Ovary (tissue), 9 donors: ENCODE results near the gene NXF1. TPM values are rescaled to one million over a fixed set of nuclear protein-coding genes. Genes with fewer than 3 reads are reported as not detected.
"Not testable (repeated sequence)": the region's sequence is repeated elsewhere in the genome, so short reads cannot be mapped to it uniquely, and the experiment has no call there.

Experiments
- DNase-seq, 5 donors: peaks; one replicate each; pipeline ENCODE4 v3.0.0-alpha.2; 2019 to 2020
- H3K27ac ChIP-seq, 2 donors: fragments of 200-600 bp; one replicate each; pipeline versions ENCODE4 v1.5.1 to v1.8.0; 2019 to 2022
- H3K27me3 ChIP-seq: fragments of 200-600 bp; one replicate; pipeline ENCODE4 v1.8.0; 2022
- H3K36me3 ChIP-seq: fragments of 200-600 bp; sonication (generic); one replicate; pipeline ENCODE4 v1.5.1; 2019
- H3K4me1 ChIP-seq: one replicate; pipeline ENCODE4 v1.8.1; 2013; ENCODE audit warnings: mild to moderate bottlenecking, moderate library complexity; ENCODE audit not compliant: insufficient read depth
- H3K4me3 ChIP-seq: fragments of 200-600 bp; sonication (generic); one replicate; pipeline ENCODE4 v1.5.1; 2017
- H3K9me3 ChIP-seq, 2 donors: fragments of 200-600 bp in 1 of 2; sonication (generic) in 1 of 2; one replicate each; pipeline versions ENCODE4 v1.5.1 to v1.8.1; 2013 to 2019; ENCODE audit warnings: mild to moderate bottlenecking in 1 of 2, moderate library complexity in 1 of 2
- EP300 ChIP-seq: sonication (generic); formaldehyde crosslinking; IDR thresholded peaks from one replicate; pipeline ENCODE4 v1.6.1; 2017; ENCODE audit warnings: antibody characterized with exemption
- POLR2A ChIP-seq: fragments of 450-650 bp; IDR thresholded peaks from one replicate; pipeline ENCODE4 v1.6.1; 2017; ENCODE audit warnings: antibody characterized with exemption, mild to moderate bottlenecking, moderate library complexity
- WGBS, 3 donors: extraction: QIAGEN DNeasy Blood & Tissue Kit in 1 of 3; methylation state at CpG; one replicate each; pipeline versions ENCODE4 v1.1.5 to v1.1.7; 2013 to 2017; 5-methylcytosine and 5-hydroxymethylcytosine counted together
- intact Hi-C, 4 donors: fragments of 100-400 bp; cut with DNase I; formaldehyde crosslinking; loops; one replicate each; pipeline versions ENCODE4 v1.11.0 to v1.15.1; 2022 to 2023
- microRNA-seq, 3 donors: library from miRNA; unstranded; fragments of <30 nt; microRNA quantifications; one replicate each; pipeline versions ENCODE4 to v1.2.0, GENCODE V29; 2019 to 2020
- polyA plus RNA-seq, 2 donors: library from polyadenylated mRNA; stranded (reverse); fragments of 200-250 nt in 1 of 2; fragments of 350-450 nt in 1 of 2; fragmentation: Illumina TruSeq in 1 of 2; extraction: RNeasy Lipid Tissue Mini Kit (QIAGEN cat#74804) in 1 of 2; gene quantifications; one replicate each; pipeline ENCODE4 v1.2.3, GENCODE V29; 2013 to 2014
- small RNA-seq: library from RNA; depleted of rRNA; stranded (forward); fragments of <200 nt; gene quantifications from one replicate; pipeline ENCODE3, GENCODE V24; 2016
- total RNA-seq, 7 donors: library from RNA; depleted of rRNA in 2 of 7; stranded (reverse); fragments of >200 nt in 2 of 7; fragmentation: NEBNext Ultra II Directional in 3 of 7; extraction: Animal tissue kit (Norgen Biotek cat#: 25700) in 3 of 7; gene quantifications; one replicate each; pipeline versions ENCODE4 v1.1.0 to v1.2.4, GENCODE V29; 2016 to 2023
- TF ChIP-seq, protein P1 (sequence below), 3 donors: fragments of 450-650 bp in 2 of 3; fragments of 200-600 bp in 1 of 3; IDR thresholded peaks; one replicate each; pipeline versions ENCODE4 v1.5.1 to v1.8.0; 2016 to 2022; ENCODE audit warnings: antibody characterized with exemption in 3 of 3, mild to moderate bottlenecking in 1 of 3
- donor health status: DM: no; HTN: no; CAD: no; lungs with moderate emphysema.
- donor health status: DM: no; HTN: no; CAD: no.
- donor health status: Bipolar disorder and iron deficiency.
- donor health status: DM: yes; HTN: yes; CAD: no.
- donor health status: DM: no; HTN: no; CAD: no.
- donor health status: DM: yes; HTN: yes; CAD: no.

Gene NXF1
- total and polyA plus RNA-seq, 9 donors, result 48.8 to 125 (median 80.1) TPM

DNA sequence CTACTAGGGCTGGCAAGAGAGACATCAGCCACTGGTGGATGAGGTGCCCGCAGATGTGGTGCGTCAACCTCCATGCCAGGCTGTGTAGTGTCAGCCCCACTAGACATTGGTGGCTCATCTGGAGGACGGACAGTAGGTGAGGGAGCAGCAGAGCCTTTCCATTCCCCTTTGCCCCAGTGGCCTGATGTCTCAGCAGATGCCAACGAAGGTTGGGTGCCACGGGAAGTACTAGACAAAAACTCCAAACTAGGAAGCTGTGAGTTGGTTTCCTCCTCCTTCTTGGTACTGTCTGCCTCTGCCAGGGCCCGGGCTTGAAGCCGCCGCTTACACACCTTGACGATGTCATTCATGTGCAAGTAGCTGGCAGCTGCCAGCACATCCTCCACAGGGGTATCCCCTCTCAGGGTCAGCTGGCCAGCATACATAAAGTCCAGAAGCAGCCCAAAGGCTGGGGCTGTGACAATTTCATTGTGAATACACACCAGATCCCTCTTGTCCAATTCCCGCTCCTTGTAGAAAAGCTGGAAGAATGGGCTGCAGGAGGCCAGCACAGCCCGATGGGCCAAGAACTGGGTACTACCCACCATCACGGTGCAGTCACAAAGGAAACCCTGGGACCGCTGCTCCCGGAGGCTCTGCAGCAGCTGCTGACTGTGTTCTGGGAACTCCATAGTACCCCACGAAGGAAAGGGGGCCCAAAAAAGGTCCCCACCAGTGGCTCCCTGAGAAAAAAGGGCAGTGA is 52.1 kb downstream of the NXF1 start:
- intact Hi-C loops, result no loop called here
- H3K4me1 ChIP-seq, result peaks cover 7% of the 10 kb centered on the region
- 78 to 85% (median 79%) methylated on average over 15 of the region's 15 CpGs for WGBS, 3 donors
- H3K4me3 ChIP-seq, result peak overlapping the region; percentile 87
- H3K9me3 ChIP-seq, result no peaks in the 10 kb centered on the region
- no peaks in the 10 kb centered on the region for H3K27me3 ChIP-seq
- H3K36me3 ChIP-seq, result no peaks in the 10 kb centered on the region
- H3K27ac ChIP-seq, result peak overlapping the region in 1 of 2 donors; percentile 84
- DNase-seq, result peak in 1 of 5 donors; percentile 40
- TF ChIP-seq EP300 (no peak), POLR2A (no peak)
- TF ChIP-seq, protein P1, sequence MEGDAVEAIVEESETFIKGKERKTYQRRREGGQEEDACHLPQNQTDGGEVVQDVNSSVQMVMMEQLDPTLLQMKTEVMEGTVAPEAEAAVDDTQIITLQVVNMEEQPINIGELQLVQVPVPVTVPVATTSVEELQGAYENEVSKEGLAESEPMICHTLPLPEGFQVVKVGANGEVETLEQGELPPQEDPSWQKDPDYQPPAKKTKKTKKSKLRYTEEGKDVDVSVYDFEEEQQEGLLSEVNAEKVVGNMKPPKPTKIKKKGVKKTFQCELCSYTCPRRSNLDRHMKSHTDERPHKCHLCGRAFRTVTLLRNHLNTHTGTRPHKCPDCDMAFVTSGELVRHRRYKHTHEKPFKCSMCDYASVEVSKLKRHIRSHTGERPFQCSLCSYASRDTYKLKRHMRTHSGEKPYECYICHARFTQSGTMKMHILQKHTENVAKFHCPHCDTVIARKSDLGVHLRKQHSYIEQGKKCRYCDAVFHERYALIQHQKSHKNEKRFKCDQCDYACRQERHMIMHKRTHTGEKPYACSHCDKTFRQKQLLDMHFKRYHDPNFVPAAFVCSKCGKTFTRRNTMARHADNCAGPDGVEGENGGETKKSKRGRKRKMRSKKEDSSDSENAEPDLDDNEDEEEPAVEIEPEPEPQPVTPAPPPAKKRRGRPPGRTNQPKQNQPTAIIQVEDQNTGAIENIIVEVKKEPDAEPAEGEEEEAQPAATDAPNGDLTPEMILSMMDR (IDR thresholded peaks at IDR 0.05), result no peak

- 95 to 96% (median 95%) methylated on average over 14 of the region's 14 CpGs for WGBS, 3 donors
- Histone ChIP-seq H3K27me3 (no peaks in the 10 kb centered on the region), H3K9me3 (no peaks in the 10 kb centered on the region), H3K4me3 (no peak overlapping the region), H3K27ac (no peak overlapping the region), H3K4me1 (peaks cover 7% of the 10 kb centered on the region), H3K36me3 (no peaks in the 10 kb centered on the region)
- intact Hi-C loops, result no loop called here
- TF ChIP-seq POLR2A, result no peak
- TF ChIP-seq EP300, result no peak
- TF ChIP-seq, protein P1 (IDR thresholded peaks at IDR 0.05), result no peak
- DNase-seq, result no peak
Measured at GRCh38 chr11:62752177-62752785, 53.0 kb downstream of the NXF1 start.

DNA sequence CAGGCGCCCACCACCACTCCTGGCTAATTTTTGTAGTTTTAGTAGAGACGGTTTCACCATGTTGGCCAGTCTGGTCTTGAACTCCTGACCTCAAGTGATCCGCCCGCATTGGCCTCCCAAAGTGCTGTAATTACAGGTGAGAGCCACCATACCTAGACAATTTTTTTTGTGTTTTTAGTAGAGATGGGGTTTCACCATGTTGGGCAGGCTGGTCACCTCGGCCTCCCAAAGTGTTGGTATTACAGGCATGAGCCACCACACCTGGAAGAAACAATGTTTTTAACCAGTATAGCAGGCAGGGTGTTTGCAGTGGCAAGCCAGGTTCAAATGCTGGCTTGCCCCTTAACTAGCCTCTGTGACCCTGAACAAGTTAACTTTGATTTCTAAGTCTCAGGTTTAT is 55.3 kb downstream of the NXF1 start:
- H3K27me3 ChIP-seq, H3K27ac ChIP-seq, H3K4me3 ChIP-seq, H3K9me3 ChIP-seq, DNase-seq, intact Hi-C loops, H3K4me1 ChIP-seq, H3K36me3 ChIP-seq: not testable (repeated sequence)
- 79 to 89% (median 86%) methylated on average over 5 of the region's 5 CpGs for WGBS, 3 donors

DNA sequence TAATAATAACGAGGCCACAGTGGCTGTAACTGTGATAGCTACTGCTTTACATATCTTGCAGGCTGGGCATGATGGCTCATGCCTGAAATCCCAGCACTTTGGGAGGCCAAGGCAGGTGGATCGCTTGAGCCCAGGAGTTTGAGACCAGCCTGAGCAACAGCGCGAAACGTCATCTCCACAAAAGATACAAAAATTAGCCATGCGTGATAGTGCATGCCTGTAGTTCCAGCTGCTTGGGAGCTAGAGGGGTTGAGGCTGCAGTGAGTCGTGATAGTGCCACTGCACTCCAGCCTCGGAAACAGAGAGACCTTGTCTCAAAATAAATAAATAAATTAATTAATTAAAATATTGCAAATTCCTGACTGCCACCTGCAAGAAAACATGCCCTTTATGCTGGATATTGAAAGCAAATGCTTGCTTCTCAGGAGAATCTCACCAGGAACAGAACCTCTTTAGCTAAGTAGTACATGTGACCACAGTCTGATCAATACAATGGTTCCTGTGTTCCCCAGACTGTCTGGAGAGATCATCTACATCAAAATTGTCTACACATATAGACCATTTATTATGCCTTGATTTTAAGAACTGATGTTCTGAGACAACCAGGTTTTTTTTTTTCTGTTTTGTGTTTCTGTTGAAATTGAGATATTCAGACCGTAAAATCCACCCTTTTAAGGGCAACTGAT is 57.6 kb downstream of the NXF1 start:
- no peak for TF ChIP-seq POLR2A
- no peak for TF ChIP-seq EP300
- TF ChIP-seq, protein P1 (IDR thresholded peaks at IDR 0.05), result no peak
- Histone ChIP-seq H3K4me3 (no peak overlapping the region), H3K9me3 (no peaks in the 10 kb centered on the region), H3K27ac (no peak overlapping the region), H3K4me1 (no peaks in the 10 kb centered on the region), H3K36me3 (no peaks in the 10 kb centered on the region), H3K27me3 (no peaks in the 10 kb centered on the region)
- no peak for DNase-seq
- intact Hi-C loops, result no loop called here
- 56 to 74% (median 72%) methylated on average over 9 of the region's 9 CpGs for WGBS, 3 donors

Small RNA genes within 50 kb of the gene (microRNA-seq; reads per million reads assigned to microRNA genes)
- gene MIR6514 (0.38 to 0.63 (median 0.54) reads per million in 3 donors), gene MIR6748 (0 reads per million in 3 donors)

Small RNA genes within 50 kb of the gene (small RNA-seq; reads per million reads assigned to genes)
- gene MIR6514 (0.35 reads per million), gene RF00099 (not detected), gene RNU6-118P (not detected), gene SNORD22 (not detected), gene SNORD26 (not detected), gene SNORD27 (not detected), gene SNORD28 (not detected), gene SNORD30 (1,921 reads per million, percentile 98 among the genes with 10 or more reads in this experiment)

Other genes with a start within 250 kb of the NXF1 start
- gene EEF1G, start 231.5 kb downstream of the NXF1 start, total RNA-seq, result 1,000 to 10,000 TPM; 2,147 to 3,018 (median 2,446) TPM
- gene EEF1G, start 231.5 kb downstream of the NXF1 start, polyA plus RNA-seq, result 1,000 to 10,000 TPM; 2,476 to 3,023 TPM
- 10 to 100 TPM in 5 of 7 donors, 1 to 10 TPM in 2; 6.9 to 27.3 (median 21.1) TPM for gene TUT1, start 213.9 kb downstream of the NXF1 start, total RNA-seq
- 10 to 100 TPM in 1 of 2 donors, 1 to 10 TPM in 1; 5.9 to 18.3 TPM for gene TUT1, start 213.9 kb downstream of the NXF1 start, polyA plus RNA-seq
- gene MTA2, start 203.6 kb downstream of the NXF1 start, total RNA-seq, result 100 to 1,000 TPM in 3 of 7 donors, 10 to 100 TPM in 4; 41.5 to 130 (median 89.8) TPM
- gene MTA2, start 203.6 kb downstream of the NXF1 start, polyA plus RNA-seq, result 10 to 100 TPM; 54.2 to 90.4 TPM
- gene EML3, start 192.7 kb downstream of the NXF1 start, total RNA-seq, result 100 to 1,000 TPM in 3 of 7 donors, 10 to 100 TPM in 4; 38.1 to 138 (median 96.0) TPM
- 10 to 100 TPM; 29.9 to 59.1 TPM for gene EML3, start 192.7 kb downstream of the NXF1 start, polyA plus RNA-seq
- gene ROM1, start 192.2 kb downstream of the NXF1 start, total RNA-seq, result 10 to 100 TPM in 4 of 7 donors, 1 to 10 TPM in 3; 9.2 to 22.4 (median 10.8) TPM
- gene ROM1, start 192.2 kb downstream of the NXF1 start, polyA plus RNA-seq, result 10 to 100 TPM; 10.4 to 15.9 TPM
- 10 to 100 TPM; 16.6 to 56.6 (median 33.9) TPM for gene B3GAT3, start 183.5 kb downstream of the NXF1 start, total RNA-seq
- gene B3GAT3, start 183.5 kb downstream of the NXF1 start, polyA plus RNA-seq, result 10 to 100 TPM in 1 of 2 donors, 1 to 10 TPM in 1; 1.3 to 29.2 TPM
- 100 to 1,000 TPM in 5 of 7 donors, 10 to 100 TPM in 2; 91.4 to 278 (median 228) TPM for gene GANAB, start 158.8 kb downstream of the NXF1 start, total RNA-seq
- gene GANAB, start 158.8 kb downstream of the NXF1 start, polyA plus RNA-seq, result 100 to 1,000 TPM; 157 to 280 TPM
- gene INTS5, start 152.1 kb downstream of the NXF1 start, total RNA-seq, result 10 to 100 TPM; 16.0 to 26.4 (median 21.8) TPM
- gene INTS5, start 152.1 kb downstream of the NXF1 start, polyA plus RNA-seq, result 10 to 100 TPM in 1 of 2 donors, 1 to 10 TPM in 1; 4.6 to 12.3 TPM
- gene C11orf98, start 140.2 kb downstream of the NXF1 start, total RNA-seq, result 10 to 100 TPM; 24.2 to 62.3 (median 35.1) TPM
- 10 to 100 TPM; 50.8 to 55.5 TPM for gene C11orf98, start 140.2 kb downstream of the NXF1 start, polyA plus RNA-seq
- 10 to 100 TPM; 14.2 to 31.5 (median 21.7) TPM for gene CSKMT, start 140.1 kb downstream of the NXF1 start, total RNA-seq
- 10 to 100 TPM in 1 of 2 donors, 1 to 10 TPM in 1; 3.6 to 16.9 TPM for gene CSKMT, start 140.1 kb downstream of the NXF1 start, polyA plus RNA-seq
- 10 to 100 TPM in 2 of 7 donors, 1 to 10 TPM in 5; 7.1 to 13.7 (median 8.9) TPM for gene UQCC3, start 133.8 kb downstream of the NXF1 start, total RNA-seq
- 1 to 10 TPM; 1.6 to 9.6 TPM for gene UQCC3, start 133.8 kb downstream of the NXF1 start, polyA plus RNA-seq
- 1 to 10 TPM; 2.4 to 6.0 (median 4.6) TPM for gene LBHD1, start 133.2 kb downstream of the NXF1 start, total RNA-seq
- 1 to 10 TPM; 2.6 to 5.3 TPM for gene LBHD1, start 133.2 kb downstream of the NXF1 start, polyA plus RNA-seq
- 100 to 1,000 TPM; 106 to 239 (median 170) TPM for gene UBXN1, start 126.4 kb downstream of the NXF1 start, total RNA-seq
- gene UBXN1, start 126.4 kb downstream of the NXF1 start, polyA plus RNA-seq, result 100 to 1,000 TPM in 1 of 2 donors, 10 to 100 TPM in 1; 97.6 to 284 TPM
- gene LRRN4CL, start 115.9 kb downstream of the NXF1 start, total RNA-seq, result 10 to 100 TPM; 19.5 to 38.6 (median 25.5) TPM
- 10 to 100 TPM; 18.5 to 23.1 TPM for gene LRRN4CL, start 115.9 kb downstream of the NXF1 start, polyA plus RNA-seq
- 100 to 1,000 TPM in 1 of 7 donors, 10 to 100 TPM in 6; 31.4 to 122 (median 57.2) TPM for gene BSCL2, start 98.0 kb downstream of the NXF1 start, total RNA-seq
- 10 to 100 TPM; 49.2 to 57.8 TPM for gene BSCL2, start 98.0 kb downstream of the NXF1 start, polyA plus RNA-seq
- gene GNG3, start 97.8 kb downstream of the NXF1 start, total RNA-seq, result under 1 TPM in 5 of 7 donors, not detected in 2; 0.27 to 0.73 (median 0.37) TPM
- gene GNG3, start 97.8 kb downstream of the NXF1 start, polyA plus RNA-seq, result under 1 TPM; 0.18 to 0.30 TPM
- 10 to 100 TPM; 11.0 to 50.0 (median 41.2) TPM for gene HNRNPUL2, start 78.0 kb downstream of the NXF1 start, total RNA-seq
- gene HNRNPUL2, start 78.0 kb downstream of the NXF1 start, polyA plus RNA-seq, result 10 to 100 TPM; 38.0 to 81.2 TPM
- 10 to 100 TPM; 19.4 to 42.9 (median 30.4) TPM for gene TTC9C, start 77.0 kb downstream of the NXF1 start, total RNA-seq
- gene TTC9C, start 77.0 kb downstream of the NXF1 start, polyA plus RNA-seq, result 10 to 100 TPM; 30.5 to 53.6 TPM
- 10 to 100 TPM in 4 of 7 donors, 1 to 10 TPM in 3; 4.4 to 18.2 (median 11.8) TPM for gene ZBTB3, start 51.3 kb downstream of the NXF1 start, total RNA-seq
- 1 to 10 TPM; 3.5 to 4.5 TPM for gene ZBTB3, start 51.3 kb downstream of the NXF1 start, polyA plus RNA-seq
- gene POLR2G, start 43.9 kb downstream of the NXF1 start, total RNA-seq, result 10 to 100 TPM; 42.1 to 77.0 (median 53.6) TPM
- 100 to 1,000 TPM; 100 to 108 TPM for gene POLR2G, start 43.9 kb downstream of the NXF1 start, polyA plus RNA-seq
- 10 to 100 TPM; 15.9 to 33.6 (median 26.3) TPM for gene TAF6L, start 34.0 kb downstream of the NXF1 start, total RNA-seq
- gene TAF6L, start 34.0 kb downstream of the NXF1 start, polyA plus RNA-seq, result 10 to 100 TPM in 1 of 2 donors, 1 to 10 TPM in 1; 5.4 to 26.5 TPM
- gene TMEM179B, start 18.0 kb downstream of the NXF1 start, total RNA-seq, result 100 to 1,000 TPM in 1 of 7 donors, 10 to 100 TPM in 6; 32.7 to 101 (median 36.5) TPM
- 10 to 100 TPM; 54.4 to 91.7 TPM for gene TMEM179B, start 18.0 kb downstream of the NXF1 start, polyA plus RNA-seq
- 10 to 100 TPM; 12.0 to 26.9 (median 13.1) TPM for gene TMEM223, start 13.4 kb downstream of the NXF1 start, total RNA-seq
- gene TMEM223, start 13.4 kb downstream of the NXF1 start, polyA plus RNA-seq, result 10 to 100 TPM; 13.7 to 15.5 TPM
- gene STX5, start 26.6 kb upstream of the NXF1 start, total RNA-seq, result 10 to 100 TPM; 33.2 to 60.7 (median 49.1) TPM
- 10 to 100 TPM; 39.6 to 50.1 TPM for gene STX5, start 26.6 kb upstream of the NXF1 start, polyA plus RNA-seq
- gene TEX54, start 27.4 kb upstream of the NXF1 start, total RNA-seq, result not detected
- not detected for gene TEX54, start 27.4 kb upstream of the NXF1 start, polyA plus RNA-seq
- 10 to 100 TPM; 36.5 to 70.6 (median 61.1) TPM for gene WDR74, start 34.1 kb upstream of the NXF1 start, total RNA-seq
- gene WDR74, start 34.1 kb upstream of the NXF1 start, polyA plus RNA-seq, result 10 to 100 TPM; 25.1 to 39.4 TPM
- 100 to 1,000 TPM in 3 of 7 donors, 10 to 100 TPM in 4; 69.0 to 430 (median 97.7) TPM for gene SLC3A2, start 75.5 kb upstream of the NXF1 start, total RNA-seq
- 100 to 1,000 TPM in 1 of 2 donors, 10 to 100 TPM in 1; 90.0 to 126 TPM for gene SLC3A2, start 75.5 kb upstream of the NXF1 start, polyA plus RNA-seq
- gene CHRM1, start 115.9 kb upstream of the NXF1 start, total RNA-seq, result not detected
- not detected for gene CHRM1, start 115.9 kb upstream of the NXF1 start, polyA plus RNA-seq
- not detected for gene SLC22A6, start 179.5 kb upstream of the NXF1 start, total RNA-seq
- not detected for gene SLC22A6, start 179.5 kb upstream of the NXF1 start, polyA plus RNA-seq
- under 1 TPM in 1 of 7 donors, not detected in 6; 0.18 TPM for gene SLC22A8, start 210.4 kb upstream of the NXF1 start, total RNA-seq
- gene SLC22A8, start 210.4 kb upstream of the NXF1 start, polyA plus RNA-seq, result not detected